SU-DHL-6 (cell line): Measurements from ENCODE around the gene DUOXA1.

Experiments
- CTCF ChIP-seq: fragments of 200-600 bp; sonication (generic); IDR thresholded peaks from one replicate; pipeline ENCODE4 v1.5.1; 2017; ENCODE audit warnings: antibody characterized with exemption, mild to moderate bottlenecking, low read length, moderate library complexity; ENCODE audit not compliant: insufficient read depth, poor library complexity, severe bottlenecking
- EZH2phosphoT487 ChIP-seq: fragments of 200-600 bp; sonication (generic), shearing (Covaris generic); conservative IDR thresholded peaks from 2 replicates; pipeline ENCODE4 v1.6.1; 2018; ENCODE audit warnings: mild to moderate bottlenecking, antibody characterized with exemption, low read length, moderate library complexity, mixed read lengths

- no peak for TF ChIP-seq CTCF
- no peak for TF ChIP-seq EZH2phosphoT487
These were observed 35.2 kb upstream of the DUOXA1 start for GRCh38 chr15:45164914-45165313.
